HG03039 (cell line): ENCODE data around the gene NLRP5.
"Not testable (repeated sequence)": the region's sequence is repeated elsewhere in the genome, so short reads cannot be mapped to it uniquely, and the experiment has no call there.

Experiments
- ATAC-seq: cut with Tn5 transposase; IDR thresholded peaks from one replicate; pipeline ENCODE4 v1.9.1; 2021; ENCODE audit warnings: mild to moderate bottlenecking, moderate library complexity; ENCODE audit not compliant: unreplicated experiment

Gene NLRP5

DNA sequence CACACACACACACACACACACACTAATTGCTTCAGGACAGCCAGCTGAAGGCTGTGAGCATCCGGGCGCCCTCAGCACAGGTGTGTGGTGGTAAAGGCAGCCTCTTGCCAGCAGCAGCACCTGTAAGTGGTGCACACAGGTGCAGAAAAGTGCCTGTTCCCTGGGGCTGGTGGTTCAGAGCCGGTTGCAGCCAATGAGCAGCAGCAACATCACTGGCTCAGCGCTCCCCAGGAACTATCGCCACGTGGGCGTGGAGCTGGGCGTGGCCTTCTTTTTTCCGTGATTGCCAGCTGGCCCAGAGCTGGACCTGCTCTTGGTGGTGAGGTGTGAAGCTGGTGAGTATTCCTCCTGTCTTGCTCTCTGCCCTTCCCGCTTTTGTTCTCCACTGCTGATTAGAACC lies at the start of gene NLRP5:
TSS of gene NLRP5 (plus strand) at position 289 of the 400 bp plus-strand sequence.
- no peak for ATAC-seq

DNA sequence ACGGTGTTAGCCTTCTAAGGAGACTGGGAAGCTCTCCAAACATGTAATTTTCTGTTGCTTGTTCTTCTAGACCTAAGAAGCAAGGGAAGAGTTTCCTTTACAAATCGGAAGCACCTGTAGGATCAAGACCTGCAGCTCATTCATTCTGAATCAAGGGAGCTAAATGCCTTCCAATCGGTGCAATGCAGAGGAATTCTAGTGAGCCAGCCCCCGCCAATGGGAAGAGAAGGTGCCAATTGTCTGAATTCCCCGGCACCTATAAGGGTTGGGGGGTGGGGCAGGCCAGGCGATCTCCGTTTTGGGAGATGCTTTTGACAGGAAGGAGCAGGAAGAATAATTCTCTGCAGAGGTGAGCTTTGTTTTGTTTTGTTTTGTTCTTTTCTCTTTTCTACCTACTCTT lies 47.4 kb upstream of the NLRP5 start:
- ATAC-seq: no peak

DNA sequence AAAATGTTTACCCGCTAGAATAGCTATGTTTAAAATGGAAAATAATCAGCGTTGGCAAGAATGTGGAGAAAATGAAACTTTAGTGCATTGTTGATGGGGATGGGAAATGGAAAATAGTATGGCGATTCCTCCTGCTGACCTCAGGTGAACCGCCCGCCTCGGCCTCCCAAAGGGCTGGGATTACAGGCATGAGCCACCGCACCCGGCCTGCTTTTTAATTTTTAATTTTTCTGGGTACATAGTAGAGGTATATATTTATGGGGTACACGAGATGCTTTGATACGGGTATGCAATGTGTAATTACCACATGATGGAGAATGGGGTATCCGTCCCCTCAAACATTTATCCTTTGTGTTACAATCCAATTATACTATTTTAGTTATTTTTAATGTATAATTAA lies 46.3 kb upstream of the NLRP5 start:
- ATAC-seq: no peak

DNA sequence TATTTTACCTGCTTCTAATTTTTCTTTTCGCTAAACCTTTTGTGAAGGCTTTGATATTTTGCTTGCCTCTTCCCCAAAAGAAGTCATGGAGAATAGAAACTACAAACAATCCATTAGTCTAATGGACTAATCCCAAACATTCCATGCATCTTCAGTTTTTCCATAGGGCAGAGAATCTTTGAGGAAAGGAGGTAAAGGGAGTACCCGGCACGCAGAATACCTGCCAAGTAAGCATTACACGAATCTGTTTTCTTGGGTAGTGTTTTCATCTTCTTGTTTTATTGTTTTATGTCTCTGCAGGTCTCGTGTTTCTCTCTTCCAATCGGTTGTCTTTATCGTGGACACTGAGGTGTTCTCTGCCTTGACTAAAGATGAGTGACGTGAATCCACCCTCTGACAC lies 39.0 kb upstream of the NLRP5 start, which contains the start of gene NLRP8:
TSS of gene NLRP8 (plus strand) at position 301 of the 400 bp plus-strand sequence.
- no peak for ATAC-seq

DNA sequence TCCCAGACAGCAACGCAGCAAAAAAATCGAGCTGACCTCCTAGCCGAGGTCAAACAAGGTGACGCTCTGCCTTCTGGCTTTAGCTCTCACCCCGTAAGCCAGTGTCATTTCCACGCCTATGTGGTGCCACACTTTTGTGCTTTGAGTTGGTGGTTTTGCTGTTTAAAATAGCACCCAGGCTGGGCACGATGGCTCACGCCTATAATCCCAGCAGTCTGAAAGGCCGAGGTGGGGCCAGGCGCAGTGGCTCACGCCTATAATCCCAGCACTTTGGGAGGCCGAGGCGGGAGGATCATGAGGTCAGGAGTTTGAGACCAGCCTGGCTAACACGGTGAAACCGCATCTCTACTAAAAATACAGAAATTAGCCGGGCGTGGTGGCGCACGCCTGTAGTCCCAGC lies 36.0 kb upstream of the NLRP5 start:
- ATAC-seq: not testable (repeated sequence)

DNA sequence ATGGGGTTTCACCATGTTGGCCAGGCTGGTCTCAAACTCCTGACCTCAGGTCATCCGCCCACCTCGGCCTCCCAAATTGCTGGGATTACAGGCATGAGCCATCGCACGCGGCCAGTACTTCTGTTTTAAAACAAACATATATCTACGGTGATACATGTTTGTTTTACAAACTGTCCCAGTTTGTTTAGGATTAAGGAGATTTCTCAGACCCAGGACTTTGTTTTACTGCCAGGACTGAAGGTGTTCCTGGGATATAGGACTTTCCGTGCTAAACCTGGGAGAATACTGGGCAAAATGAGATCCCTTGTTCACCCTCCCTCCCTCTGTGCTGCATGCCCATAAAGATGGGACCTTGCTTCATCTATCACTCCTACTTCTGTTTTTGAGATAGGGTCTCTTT lies 30.1 kb upstream of the NLRP5 start:
- no peak for ATAC-seq

DNA sequence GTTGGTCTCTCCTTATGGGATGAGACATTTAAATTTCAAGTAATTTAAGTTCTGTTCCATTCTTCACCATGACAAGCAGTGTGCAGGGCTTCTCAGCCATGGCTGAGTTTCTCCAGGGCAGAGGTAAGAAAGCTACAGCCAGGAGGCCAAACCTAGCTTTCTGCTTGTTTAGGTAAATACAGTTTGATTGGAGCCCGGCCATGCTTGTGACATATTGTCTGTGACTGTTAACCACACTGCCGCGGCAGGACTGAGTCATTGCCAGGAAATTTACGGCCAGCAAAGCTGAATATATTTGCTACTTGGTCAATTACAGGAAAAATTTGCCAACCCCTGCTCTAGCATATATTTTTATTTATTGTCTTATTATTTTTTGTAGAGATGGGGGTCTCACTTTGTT lies 28.2 kb upstream of the NLRP5 start:
- ATAC-seq: no peak

DNA sequence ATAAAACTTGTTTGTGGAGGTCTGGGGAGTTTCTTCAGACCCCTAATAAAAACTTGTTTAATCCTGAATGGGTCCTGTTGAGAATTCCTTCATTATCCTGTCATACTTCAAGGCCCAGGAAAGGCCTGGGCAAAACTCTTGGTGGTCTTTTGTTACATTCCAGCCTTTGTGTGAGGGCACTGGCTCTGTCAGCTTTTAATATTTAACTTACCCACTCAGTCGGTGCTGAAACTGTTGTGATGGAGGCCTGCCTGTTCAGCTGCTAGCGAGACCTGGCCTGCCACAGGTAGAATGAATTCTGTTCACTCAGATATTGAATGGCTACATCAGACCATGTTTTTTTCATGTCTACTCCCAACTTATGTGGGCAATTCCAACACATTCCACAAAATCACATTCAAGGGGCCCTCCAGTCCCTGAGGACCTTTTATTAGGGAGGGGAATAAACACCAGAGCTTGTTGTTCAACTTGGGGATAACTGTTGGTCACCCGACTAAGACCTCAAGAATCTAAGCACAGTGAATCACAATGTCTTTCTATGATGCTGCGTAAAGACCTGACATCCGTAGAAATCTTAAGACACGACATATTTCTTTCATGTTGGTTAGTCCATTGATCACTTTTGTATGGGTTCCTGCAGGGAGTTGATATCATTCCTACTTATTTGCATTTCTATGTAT lies 26.4 kb upstream of the NLRP5 start:
- ATAC-seq: no peak

DNA sequence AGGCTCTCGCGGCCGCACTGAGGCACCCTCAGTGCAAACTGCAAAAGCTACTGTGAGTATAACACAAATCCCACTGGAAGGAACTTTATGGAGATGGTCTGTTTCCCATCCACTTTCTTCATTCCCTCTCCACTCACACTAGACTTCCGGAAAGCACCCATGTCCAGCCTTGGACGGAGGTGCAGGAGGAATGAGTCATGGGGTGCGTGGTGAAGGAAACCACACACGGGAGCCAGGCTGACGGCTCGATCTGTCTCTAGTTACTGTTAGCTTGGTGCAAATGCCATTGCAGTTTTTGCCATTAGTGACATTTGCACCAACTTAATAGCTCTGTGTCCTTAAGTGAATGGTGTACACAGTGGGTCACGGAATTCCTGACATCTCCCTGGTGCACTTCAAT lies 24.4 kb upstream of the NLRP5 start:
- no peak for ATAC-seq

DNA sequence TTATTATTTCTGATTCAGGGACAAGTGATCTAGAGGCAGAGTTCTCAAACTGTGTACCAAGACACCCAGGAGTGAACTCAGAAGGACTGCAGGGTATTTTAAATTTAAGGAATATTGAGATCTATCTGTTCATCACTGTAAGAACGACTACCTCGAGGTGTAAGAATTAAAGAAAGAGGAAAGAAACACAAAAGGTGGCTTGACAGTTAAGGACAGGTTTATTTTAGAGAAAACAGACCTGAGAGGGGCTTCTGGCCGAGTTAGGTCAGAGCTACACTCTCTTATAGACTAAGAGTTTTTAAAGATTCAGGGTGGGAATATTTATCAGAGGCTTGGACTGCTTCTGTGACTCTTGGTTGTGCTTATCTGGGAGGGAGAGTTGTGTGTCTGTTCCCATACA lies 12.6 kb upstream of the NLRP5 start:
- ATAC-seq: no peak

DNA sequence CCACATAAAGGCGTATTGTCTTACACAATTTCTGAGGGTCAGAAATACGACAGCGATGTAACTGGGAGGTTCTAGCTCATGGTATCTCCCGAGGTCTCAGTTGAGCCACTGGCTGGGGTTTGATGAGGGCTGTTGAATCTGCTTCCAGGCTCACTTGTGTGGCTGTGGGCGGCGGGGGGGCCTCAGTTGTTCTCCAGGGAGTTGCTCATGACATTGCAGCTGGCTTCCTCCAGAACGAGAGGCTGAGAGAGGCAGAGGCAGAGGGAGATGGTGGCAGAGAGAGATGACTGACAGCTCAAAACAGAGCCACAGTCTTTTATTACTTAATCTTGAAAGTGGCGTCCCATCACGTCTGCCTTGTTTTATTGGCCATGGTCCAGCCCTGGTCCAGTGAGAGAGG lies 6.2 kb upstream of the NLRP5 start:
- no peak for ATAC-seq

DNA sequence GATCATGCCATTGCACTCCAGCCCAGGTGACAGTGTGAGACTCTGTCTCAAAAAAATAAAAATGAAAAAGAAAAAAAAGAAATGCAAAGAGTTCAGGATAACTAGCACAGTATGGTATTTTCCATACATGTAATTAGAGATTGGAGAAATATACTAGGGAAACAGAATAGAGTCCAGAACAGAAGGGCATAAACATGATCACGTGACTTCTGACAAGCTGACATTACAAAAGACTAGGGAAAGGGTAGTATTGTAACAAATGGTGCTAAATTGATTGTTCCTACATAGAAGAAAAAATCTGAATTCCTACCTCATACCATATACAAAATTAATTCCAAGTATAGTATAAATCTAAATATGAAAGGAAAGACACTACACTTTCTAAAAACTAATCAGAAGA lies 1.3 kb upstream of the NLRP5 start:
- no peak for ATAC-seq

DNA sequence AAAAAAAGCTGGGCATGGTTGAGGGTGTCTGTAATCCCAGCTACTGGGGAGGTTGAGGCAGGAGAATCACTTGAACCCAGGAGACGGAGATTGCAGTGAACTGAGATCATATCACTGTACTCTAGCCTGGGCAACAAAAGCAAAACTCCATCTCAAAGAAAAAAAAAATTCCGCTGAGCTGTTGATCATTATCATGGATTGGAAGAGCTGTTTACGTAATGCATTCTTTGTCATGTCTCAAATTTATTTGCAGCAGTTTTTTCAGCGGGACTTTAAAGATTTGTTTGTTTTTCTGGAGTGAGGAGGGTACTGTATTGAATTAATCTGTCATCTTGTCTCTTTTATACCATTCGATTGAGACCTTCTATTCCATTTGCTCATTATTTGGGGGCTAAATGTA lies 4.3 kb downstream of the NLRP5 start:
- no peak for ATAC-seq

DNA sequence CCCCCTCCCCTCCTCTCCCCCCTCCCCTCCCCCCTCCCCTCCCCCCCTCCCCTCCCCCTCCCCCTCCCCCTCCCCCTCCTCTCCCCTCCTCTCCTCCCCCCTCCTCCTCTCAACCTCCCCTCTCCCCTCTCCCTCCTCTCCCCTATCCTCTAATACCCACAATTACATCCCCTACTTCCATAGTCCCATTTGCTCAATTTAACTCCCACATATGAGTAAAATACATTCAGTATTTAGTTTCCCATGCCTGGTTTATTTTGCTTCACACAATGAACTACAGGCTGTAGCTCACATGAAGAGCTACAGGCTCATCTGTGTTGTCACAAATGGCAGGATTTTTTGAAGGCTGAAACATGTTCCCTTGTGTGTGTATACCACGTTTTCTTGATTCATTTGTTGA lies 6.9 kb downstream of the NLRP5 start:
- ATAC-seq: no peak

DNA sequence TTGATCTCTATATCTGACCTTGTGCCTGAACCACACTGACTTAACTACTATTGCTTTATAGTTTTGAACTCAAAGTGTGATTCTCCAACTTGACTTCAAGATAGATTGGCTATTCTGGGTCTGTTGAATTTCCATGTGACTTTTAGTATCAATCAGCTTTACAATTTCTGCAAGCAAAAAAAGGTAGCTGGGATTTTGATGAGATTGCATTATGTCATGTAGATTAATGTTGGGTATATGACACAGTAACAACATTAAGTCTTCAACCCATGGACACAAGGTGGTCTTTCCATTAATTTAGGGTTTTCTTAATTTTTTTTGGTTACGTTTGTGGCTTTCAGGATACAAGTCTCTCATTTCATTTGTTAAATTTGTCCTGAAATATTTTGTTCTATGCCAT lies 28.2 kb downstream of the NLRP5 start:
- ATAC-seq: no peak

DNA sequence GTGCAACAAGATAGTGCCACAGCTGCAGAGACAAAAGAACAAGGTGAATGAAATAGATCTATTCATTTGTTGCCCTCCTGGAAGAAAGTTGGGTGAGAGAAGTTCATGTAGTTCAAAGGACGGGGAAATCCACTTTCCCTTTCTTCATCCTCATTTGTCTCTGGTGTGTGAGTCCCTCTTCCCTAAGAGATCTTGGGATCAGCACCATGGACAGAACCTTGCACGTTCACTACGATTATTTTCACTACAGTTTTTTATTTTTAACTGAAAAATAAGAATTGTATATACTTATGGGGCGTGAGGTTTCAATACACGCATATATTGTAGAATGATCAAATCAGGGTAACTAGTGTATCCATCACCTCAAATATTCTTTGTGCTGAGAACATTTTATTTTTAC lies 29.2 kb downstream of the NLRP5 start:
- no peak for ATAC-seq

DNA sequence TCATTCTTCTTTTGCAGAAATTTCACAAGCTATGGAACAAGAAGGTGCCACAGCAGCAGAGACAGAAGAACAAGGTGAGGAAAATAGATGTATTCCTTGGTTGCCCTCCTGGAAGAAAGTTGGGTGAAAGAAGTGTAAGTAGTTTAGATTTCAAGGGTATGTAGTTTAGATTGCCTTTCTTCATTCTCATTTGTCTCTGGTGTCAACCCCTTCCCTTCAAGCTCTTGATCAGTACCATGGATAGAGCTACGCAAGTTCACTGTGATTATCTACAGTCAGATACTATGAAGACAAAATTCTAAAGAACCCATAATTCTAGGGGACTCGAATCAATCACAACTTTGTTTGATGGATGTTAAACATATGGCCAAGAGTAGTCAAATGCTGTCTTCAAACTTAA lies 32.8 kb downstream of the NLRP5 start:
- not testable (repeated sequence) for ATAC-seq

DNA sequence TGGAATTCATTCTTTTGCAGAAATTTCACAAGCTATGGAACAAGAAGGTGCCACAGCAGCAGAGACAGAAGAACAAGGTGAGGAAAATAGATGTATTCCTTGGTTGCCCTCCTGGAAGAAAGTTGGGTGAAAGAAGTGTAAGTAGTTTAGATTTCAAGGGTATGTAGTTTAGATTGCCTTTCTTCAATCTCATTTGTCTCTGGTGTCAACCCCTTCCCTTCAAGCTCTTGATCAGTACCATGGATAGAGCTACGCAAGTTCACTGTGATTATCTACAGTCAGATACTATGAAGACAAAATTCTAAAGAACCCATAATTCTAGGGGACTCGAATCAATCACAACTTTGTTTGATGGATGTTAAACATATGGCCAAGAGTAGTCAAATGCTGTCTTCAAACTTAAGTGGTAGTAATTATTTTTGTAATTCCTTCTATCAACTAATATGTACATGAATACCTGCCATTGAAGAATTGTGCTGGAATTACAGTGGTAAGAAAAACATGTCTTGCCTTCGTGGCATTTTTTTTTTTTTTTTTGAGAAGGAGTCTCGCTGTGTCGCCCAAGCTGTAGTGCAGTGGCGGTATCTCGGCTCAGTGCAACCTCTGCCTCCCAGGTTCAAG lies 33.9 kb downstream of the NLRP5 start:
- not testable (repeated sequence) for ATAC-seq

DNA sequence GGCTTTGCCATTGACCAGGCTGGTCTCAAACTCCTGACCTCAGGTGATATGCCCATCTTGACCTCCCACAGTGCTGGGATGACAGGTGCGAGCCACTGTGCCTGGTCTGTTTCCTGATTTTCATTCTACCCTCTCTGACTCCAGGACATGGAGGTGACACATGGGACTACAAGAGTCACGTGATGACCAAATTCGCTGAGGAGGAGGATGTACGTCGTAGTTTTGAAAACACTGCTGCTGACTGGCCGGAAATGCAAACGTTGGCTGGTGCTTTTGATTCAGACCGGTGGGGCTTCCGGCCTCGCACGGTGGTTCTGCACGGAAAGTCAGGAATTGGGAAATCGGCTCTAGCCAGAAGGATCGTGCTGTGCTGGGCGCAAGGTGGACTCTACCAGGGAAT lies 40.2 kb downstream of the NLRP5 start:
- no peak for ATAC-seq

DNA sequence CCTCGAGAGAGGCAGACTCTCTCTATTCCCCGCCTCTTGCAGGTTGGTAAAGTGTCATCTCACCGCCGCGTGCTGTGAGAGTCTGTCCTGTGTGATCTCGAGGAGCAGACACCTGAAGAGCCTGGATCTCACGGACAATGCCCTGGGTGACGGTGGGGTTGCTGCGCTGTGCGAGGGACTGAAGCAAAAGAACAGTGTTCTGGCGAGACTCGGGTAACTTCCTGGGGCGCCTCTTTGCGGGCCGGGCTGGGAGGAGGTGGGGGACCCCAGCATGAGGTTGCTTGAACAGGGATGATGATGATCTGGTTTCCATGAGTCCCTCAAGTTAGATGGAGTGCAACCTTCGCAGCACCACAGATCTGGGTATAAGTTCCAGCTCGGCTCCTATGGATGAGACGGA lies 67.0 kb downstream of the NLRP5 start:
- ATAC-seq: no peak

DNA sequence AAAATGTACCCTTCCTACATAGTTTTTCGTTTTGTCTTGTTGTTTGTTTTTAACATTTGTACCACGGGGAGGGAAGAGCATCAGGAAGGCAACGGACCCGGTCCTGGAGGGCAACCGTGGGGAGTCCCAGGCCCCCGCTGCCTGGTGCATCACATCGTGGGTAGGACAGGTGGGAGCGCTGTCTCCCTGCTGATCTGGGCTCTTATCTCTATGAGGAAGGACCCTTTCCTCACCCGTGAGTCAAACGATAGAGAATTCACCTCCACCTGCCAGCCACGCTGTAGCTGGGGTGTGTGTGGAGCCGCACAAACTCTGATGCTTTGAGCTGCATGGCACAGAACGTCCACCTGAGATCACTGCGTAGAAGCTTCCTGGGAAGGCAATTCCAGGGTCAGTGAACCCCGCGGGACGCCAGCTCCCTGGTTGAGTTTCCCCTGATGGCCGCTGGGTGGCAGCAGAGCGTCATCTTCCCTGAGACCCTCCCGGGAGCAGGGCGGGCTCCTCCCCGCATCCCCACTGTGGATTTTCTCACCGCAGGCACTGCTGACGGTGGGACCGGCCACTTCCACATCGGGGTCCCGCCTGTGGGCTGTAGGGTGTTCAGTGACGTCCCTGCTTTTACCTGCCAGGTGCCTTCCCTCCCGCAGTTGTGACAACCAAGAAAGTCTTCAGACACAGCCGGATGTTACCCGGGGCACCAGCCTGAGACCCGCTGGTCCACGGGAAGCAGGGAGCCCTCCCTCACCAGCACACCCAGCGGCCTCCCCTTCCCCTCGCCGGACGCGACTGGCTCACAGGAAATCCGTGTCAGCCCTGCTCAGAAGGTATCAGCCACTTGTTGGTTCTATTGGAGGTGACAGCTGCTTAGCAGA lies 79.8 kb downstream of the NLRP5 start:
- ATAC-seq: no peak

DNA sequence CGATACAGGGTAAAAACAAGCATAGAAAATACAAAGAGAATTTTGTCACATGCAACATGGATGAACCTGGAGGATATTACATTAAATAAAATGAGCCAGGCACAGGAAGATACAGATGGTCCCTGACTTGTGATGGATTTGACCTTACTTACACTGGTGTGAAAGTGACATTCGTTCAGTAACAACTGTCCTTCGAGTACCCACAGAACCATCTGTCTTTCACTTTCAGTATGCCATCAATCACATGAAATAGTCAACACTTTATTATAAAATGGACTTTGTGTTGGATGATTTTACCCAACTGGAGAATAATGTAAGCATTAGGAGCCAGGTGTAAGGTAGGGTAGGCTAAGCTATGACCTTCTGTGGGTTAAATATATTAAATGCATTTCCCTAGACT lies 83.1 kb downstream of the NLRP5 start:
- ATAC-seq: no peak
